Measurements from ENCODE around the gene SNAPC2. TPM values are rescaled to one million over a fixed set of nuclear protein-coding genes. Genes with fewer than 3 reads are reported as not detected.

SNAPC2 gene
- total RNA-seq, 1 donor from 2014 or later, result 16.8 TPM

- peaks cover 13% of the 10 kb centered on the region for H3K4me1 Mint-ChIP-seq
Measured at GRCh38 chr19:7908742-7909461, 11.2 kb upstream of the SNAPC2 start.

DNA sequence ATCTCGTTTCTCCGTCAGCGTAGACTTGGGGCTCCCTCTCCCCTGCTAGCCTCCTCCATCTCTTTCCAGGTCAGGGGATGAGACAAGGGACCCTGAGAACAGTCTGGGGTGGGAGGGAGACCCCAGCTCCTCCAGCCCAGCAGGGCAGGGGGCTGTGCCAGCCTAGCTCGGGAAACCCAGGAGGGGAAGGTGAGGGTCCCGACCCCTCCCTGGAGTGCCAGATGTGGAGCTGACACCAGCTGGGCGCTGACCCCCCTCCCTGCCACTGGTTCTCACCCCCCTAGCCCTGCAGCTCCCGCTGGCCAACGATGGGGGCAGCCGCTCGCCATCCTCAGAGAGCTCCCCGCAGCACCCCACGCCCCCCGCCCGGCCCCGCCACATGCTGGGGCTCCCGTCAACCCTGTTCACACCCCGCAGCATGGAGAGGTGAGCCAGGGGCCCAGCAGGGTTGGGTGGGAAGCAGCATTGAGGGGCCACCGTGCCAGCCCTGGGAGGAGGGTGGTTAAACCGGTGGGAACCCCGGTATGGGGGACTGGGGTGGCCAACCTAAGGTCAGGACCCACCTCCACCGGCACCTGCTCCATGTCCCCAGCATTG, 10.6 kb upstream of the SNAPC2 start:
- no peak for TF ChIP-seq CTCF (IDR thresholded peaks at IDR 0.05; ENCODE audit: unreplicated experiment)
- H3K36me3 Mint-ChIP-seq, result peaks cover 16% of the 10 kb centered on the region
- peaks cover 11% of the 10 kb centered on the region for H3K4me1 Mint-ChIP-seq
- H3K4me3 Mint-ChIP-seq, result no peak overlapping the region
- no peak overlapping the region for H3K27ac Mint-ChIP-seq
- DNase-seq (ENCODE audit: low spot score in 2 of 2, unreplicated experiment in 2 of 2), result no peak
- H3K9me3 Mint-ChIP-seq, result no peaks in the 10 kb centered on the region
- H3K27me3 Mint-ChIP-seq (ENCODE audit: low read depth), result peaks cover 11% of the 10 kb centered on the region

More at GRCh38 chr19:7908742-7909461, 11.2 kb upstream of the SNAPC2 start:
- DNase-seq (ENCODE audit: low spot score in 2 of 2, unreplicated experiment in 2 of 2), result no peak
- peaks cover 16% of the 10 kb centered on the region for H3K36me3 Mint-ChIP-seq
- peaks cover 6% of the 10 kb centered on the region for H3K27me3 Mint-ChIP-seq (ENCODE audit: low read depth)
- H3K4me3 Mint-ChIP-seq, result no peak overlapping the region
- no peak for TF ChIP-seq CTCF (IDR thresholded peaks at IDR 0.05; ENCODE audit: unreplicated experiment)
- H3K9me3 Mint-ChIP-seq, result no peaks in the 10 kb centered on the region
- no peak overlapping the region for H3K27ac Mint-ChIP-seq

GRCh38 chr19:7910321-7911161, 9.6 kb upstream of the SNAPC2 start:
- TF ChIP-seq CTCF (IDR thresholded peaks at IDR 0.05; ENCODE audit: unreplicated experiment), result no peak
- H3K9me3 Mint-ChIP-seq, result no peaks in the 10 kb centered on the region
- H3K4me3 Mint-ChIP-seq, result no peak overlapping the region
- no peak overlapping the region for H3K27ac Mint-ChIP-seq
- H3K27me3 Mint-ChIP-seq (ENCODE audit: low read depth), result peaks cover 20% of the 10 kb centered on the region
- H3K4me1 Mint-ChIP-seq, result peaks cover 4% of the 10 kb centered on the region
- peaks cover 16% of the 10 kb centered on the region for H3K36me3 Mint-ChIP-seq
- no peak for DNase-seq (ENCODE audit: low spot score in 2 of 2, unreplicated experiment in 2 of 2)

DNA sequence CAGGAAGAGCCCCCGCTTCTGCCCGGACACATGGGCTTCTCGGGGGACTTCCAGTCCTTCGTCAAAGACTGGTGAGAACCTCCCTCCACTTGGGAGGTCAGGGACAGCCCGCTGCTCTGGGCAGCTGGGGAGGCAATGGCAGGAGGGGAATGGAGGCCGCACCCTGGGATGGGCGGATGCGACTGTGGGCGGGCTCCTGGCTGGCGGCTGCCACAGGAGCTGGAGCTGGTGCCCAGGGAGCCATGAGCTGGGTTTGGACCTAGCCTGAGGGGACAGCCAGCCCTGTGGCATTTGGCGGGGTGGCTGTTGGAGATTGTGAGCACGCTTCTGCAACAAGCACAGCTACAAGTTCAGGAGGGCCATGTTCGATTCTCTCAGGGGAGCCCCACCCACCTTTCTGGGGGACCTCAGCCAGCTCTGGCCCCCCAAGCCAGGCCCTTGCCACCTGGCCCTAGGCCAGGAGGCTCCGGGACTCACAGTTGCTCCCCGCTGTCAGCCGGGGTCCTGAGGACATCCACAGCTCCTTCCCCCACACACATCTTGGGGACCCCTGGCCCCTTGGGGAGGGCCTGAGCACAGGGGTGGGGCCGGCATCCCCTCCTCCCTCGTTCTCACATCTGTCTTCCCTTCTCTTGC, 8.5 kb upstream of the SNAPC2 start:
- Mint-ChIP-seq H3K4me1 (peaks cover 3% of the 10 kb centered on the region), H3K27ac (no peak overlapping the region), H3K36me3 (peaks cover 16% of the 10 kb centered on the region), H3K4me3 (no peak overlapping the region), H3K9me3 (no peaks in the 10 kb centered on the region), H3K27me3 (ENCODE audit: low read depth) (peaks cover 28% of the 10 kb centered on the region)
- no peak for DNase-seq (ENCODE audit: low spot score in 2 of 2, unreplicated experiment in 2 of 2)
- TF ChIP-seq CTCF (IDR thresholded peaks at IDR 0.05; ENCODE audit: unreplicated experiment), result no peak

DNA sequence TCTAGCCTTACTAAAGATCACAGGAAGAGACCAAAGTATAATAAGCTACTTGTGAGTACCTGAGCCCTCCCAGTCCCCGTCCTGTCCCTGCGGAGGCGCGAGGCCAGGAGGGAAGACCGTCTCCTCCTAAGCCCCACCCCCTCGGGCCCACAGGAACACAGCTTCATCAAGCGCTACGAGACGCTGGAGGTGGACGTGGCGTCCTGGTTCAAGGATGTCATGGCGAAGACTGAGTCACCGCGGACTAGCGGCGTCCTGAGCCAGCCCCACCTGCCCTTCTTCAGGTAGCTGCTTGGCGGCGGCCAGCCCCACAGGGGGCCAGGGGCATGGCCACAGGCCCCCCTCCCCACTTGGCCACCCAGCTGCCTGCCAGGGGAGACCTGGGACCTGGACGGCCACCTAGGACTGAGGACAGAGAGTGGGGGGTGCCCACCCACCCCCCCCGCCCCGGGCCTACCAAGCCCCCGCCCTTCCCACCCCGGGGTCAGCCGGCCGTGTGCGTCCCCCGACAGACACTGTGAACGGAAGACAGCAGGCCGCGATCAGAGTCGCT, 7.9 kb upstream of the SNAPC2 start:
- Mint-ChIP-seq H3K27ac (no peak overlapping the region), H3K27me3 (ENCODE audit: low read depth) (peaks cover 33% of the 10 kb centered on the region), H3K9me3 (no peaks in the 10 kb centered on the region), H3K4me1 (peaks cover 6% of the 10 kb centered on the region), H3K4me3 (no peak overlapping the region), H3K36me3 (peaks cover 16% of the 10 kb centered on the region)
- TF ChIP-seq CTCF (IDR thresholded peaks at IDR 0.05; ENCODE audit: unreplicated experiment), result no peak
- DNase-seq (ENCODE audit: low spot score in 2 of 2, unreplicated experiment in 2 of 2), result no peak
